Neural crest cell (in vitro differentiated cells): ENCODE results near the gene PDGFA. TPM values are rescaled to one million over a fixed set of nuclear protein-coding genes. Genes with fewer than 3 reads are reported as not detected.

ENCODE experiments used
- DNase-seq: peaks from one replicate; pipeline ENCODE4 v3.0.0; 2021; ENCODE audit warnings: low read depth, mixed read lengths, low spot score
- H3K27ac Mint-ChIP-seq: one replicate; pipeline ENCODE4 v1.8.0; 2021; ENCODE audit warnings: mild to moderate bottlenecking, mixed read lengths; ENCODE audit not compliant: unreplicated experiment
- H3K27me3 Mint-ChIP-seq: 2 replicates; pipeline ENCODE4 v1.8.0; 2021; ENCODE audit warnings: low read depth, mild to moderate bottlenecking, mixed read lengths
- H3K36me3 Mint-ChIP-seq: 2 replicates; pipeline ENCODE4 v1.8.0; 2021; ENCODE audit warnings: low read depth, mild to moderate bottlenecking, mixed read lengths
- H3K4me1 Mint-ChIP-seq: 2 replicates; pipeline ENCODE4 v1.8.0; 2021; ENCODE audit warnings: mixed read lengths
- H3K4me3 Mint-ChIP-seq: one replicate; pipeline ENCODE4 v1.8.0; 2021; ENCODE audit warnings: mild to moderate bottlenecking, mixed read lengths
- H3K9me3 Mint-ChIP-seq: 2 replicates; pipeline ENCODE4 v1.8.0; 2021; ENCODE audit warnings: mixed read lengths
- total RNA-seq: library from RNA; stranded (reverse); gene quantifications from 2 replicates; pipeline ENCODE4 v1.2.1, GENCODE V29; 2021
- TF ChIP-seq, protein P1 (sequence below): fragments of 200-600 bp; sonication (generic); conservative IDR thresholded peaks from 2 replicates; pipeline ENCODE4 v1.5.0; 2021; ENCODE audit warnings: antibody characterized with exemption, mild to moderate bottlenecking

Gene PDGFA
- total RNA-seq, 1 donor from 2014 or later = 0.82 TPM

GRCh38 chr7:454356-455109 lies 65.1 kb downstream of the PDGFA start:
- DNase-seq = no peak
- peaks cover 9% of the 10 kb centered on the region for H3K4me1 Mint-ChIP-seq
- H3K4me3 Mint-ChIP-seq = no peak overlapping the region
- no peaks in the 10 kb centered on the region for H3K36me3 Mint-ChIP-seq
- H3K27me3 Mint-ChIP-seq = peaks cover 26% of the 10 kb centered on the region
- TF ChIP-seq, protein P1, sequence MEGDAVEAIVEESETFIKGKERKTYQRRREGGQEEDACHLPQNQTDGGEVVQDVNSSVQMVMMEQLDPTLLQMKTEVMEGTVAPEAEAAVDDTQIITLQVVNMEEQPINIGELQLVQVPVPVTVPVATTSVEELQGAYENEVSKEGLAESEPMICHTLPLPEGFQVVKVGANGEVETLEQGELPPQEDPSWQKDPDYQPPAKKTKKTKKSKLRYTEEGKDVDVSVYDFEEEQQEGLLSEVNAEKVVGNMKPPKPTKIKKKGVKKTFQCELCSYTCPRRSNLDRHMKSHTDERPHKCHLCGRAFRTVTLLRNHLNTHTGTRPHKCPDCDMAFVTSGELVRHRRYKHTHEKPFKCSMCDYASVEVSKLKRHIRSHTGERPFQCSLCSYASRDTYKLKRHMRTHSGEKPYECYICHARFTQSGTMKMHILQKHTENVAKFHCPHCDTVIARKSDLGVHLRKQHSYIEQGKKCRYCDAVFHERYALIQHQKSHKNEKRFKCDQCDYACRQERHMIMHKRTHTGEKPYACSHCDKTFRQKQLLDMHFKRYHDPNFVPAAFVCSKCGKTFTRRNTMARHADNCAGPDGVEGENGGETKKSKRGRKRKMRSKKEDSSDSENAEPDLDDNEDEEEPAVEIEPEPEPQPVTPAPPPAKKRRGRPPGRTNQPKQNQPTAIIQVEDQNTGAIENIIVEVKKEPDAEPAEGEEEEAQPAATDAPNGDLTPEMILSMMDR = no peak
- H3K9me3 Mint-ChIP-seq = no peaks in the 10 kb centered on the region
- no peak overlapping the region for H3K27ac Mint-ChIP-seq

GRCh38 chr7:453597-454306 lies 65.9 kb downstream of the PDGFA start:
- Mint-ChIP-seq H3K4me3 (no peak overlapping the region), H3K4me1 (peaks cover 9% of the 10 kb centered on the region), H3K27ac (no peak overlapping the region), H3K9me3 (no peaks in the 10 kb centered on the region), H3K27me3 (peaks cover 31% of the 10 kb centered on the region), H3K36me3 (no peaks in the 10 kb centered on the region)
- DNase-seq = no peak
- TF ChIP-seq, protein P1 = no peak

DNA sequence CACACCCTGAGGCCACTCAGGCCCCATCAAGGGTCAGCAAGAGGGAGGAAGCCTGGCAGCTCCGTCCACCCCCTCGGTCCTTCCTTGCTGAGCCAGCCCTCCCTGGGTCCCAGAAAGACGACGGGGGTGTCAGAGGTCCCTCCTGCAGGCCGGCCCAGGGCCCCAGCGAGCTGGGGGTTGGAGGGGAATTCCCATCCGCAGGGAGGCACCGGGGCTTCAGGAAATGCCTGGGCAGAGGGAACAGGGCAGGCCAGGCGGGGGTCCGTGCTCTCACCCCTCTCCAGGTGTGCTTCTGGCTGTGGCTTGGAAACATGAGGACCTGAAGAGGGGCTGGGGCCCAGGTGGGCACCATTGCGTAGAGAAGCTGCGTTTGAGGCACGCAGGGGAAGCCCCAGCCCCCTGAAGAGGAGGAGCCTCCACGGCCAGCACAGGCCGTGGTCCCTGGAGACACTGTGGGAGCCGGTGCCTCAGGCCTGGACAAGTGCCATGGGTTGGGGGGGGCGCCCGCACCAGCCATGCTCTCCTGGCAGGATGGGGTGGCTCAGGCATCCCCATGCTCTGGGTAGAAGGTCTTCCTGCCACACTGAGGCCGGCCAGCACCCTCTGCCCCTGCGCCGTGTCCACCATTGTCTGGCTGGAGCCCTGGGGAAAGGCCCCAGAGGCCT lies 66.7 kb downstream of the PDGFA start:
- H3K27me3 Mint-ChIP-seq = peaks cover 32% of the 10 kb centered on the region
- no peaks in the 10 kb centered on the region for H3K36me3 Mint-ChIP-seq
- H3K27ac Mint-ChIP-seq = no peak overlapping the region
- TF ChIP-seq, protein P1 = no peak
- H3K9me3 Mint-ChIP-seq = no peaks in the 10 kb centered on the region
- H3K4me1 Mint-ChIP-seq = peaks cover 9% of the 10 kb centered on the region
- DNase-seq = no peak
- H3K4me3 Mint-ChIP-seq = no peak overlapping the region

GRCh38 chr7:452226-452751 lies 67.4 kb downstream of the PDGFA start:
- no peaks in the 10 kb centered on the region for H3K36me3 Mint-ChIP-seq
- H3K27ac Mint-ChIP-seq = no peak overlapping the region
- H3K27me3 Mint-ChIP-seq = peaks cover 35% of the 10 kb centered on the region
- TF ChIP-seq, protein P1 = no peak
- no peak for DNase-seq
- no peak overlapping the region for H3K4me3 Mint-ChIP-seq
- H3K9me3 Mint-ChIP-seq = no peaks in the 10 kb centered on the region
- H3K4me1 Mint-ChIP-seq = peaks cover 9% of the 10 kb centered on the region
